Measurements from ENCODE around the gene KMT2C.

The KMT2C gene

GRCh38 chr7:152117356-152117755, 318.4 kb downstream of the KMT2C start:
- Histone ChIP-seq H3K9me3 (ENCODE audit: insufficient read depth, low read depth, low read length) (no peaks in the 10 kb centered on the region), H3K4me2 (ENCODE audit: low read depth, low read length, poor library complexity, severe bottlenecking) (no peak overlapping the region), H3F3A (ENCODE audit: low read depth) (no peaks in the 10 kb centered on the region), H4K20me1 (ENCODE audit: insufficient read depth, low read length, poor library complexity, severe bottlenecking) (no peaks in the 10 kb centered on the region), H3K36me3 (ENCODE audit: insufficient read depth, low read length) (peaks cover 44% of the 10 kb centered on the region; the same call in 1 of the 2 replicates), H2AFZ (ENCODE audit: low read length) (no peak overlapping the region), H3K9me2 (replicated peaks; ENCODE audit: low read depth, low read length) (no peaks in the 10 kb centered on the region), H3K4me1 (ENCODE audit: insufficient read depth, low read length, poor library complexity, severe bottlenecking) (peaks cover 3% of the 10 kb centered on the region), H3K27me3 (ENCODE audit: insufficient read depth, low read length, poor library complexity, severe bottlenecking) (no peaks in the 10 kb centered on the region), H3K4me3 (ENCODE audit: low read length, poor library complexity, severe bottlenecking) (no peak overlapping the region), H3K79me2 (ENCODE audit: insufficient read depth, low read length) (no peaks in the 10 kb centered on the region), H3K9ac (ENCODE audit: low read depth, low read length, poor library complexity, severe bottlenecking) (no peak overlapping the region)
- no peak for TF ChIP-seq EZH2phosphoT487 (IDR thresholded peaks at IDR 0.05; ENCODE audit: borderline replicate concordance)
- TF ChIP-seq CTCF (conservative IDR thresholded peaks at IDR 0.05; ENCODE audit: low read length): no peak

GRCh38 chr7:152115021-152115718, 320.6 kb downstream of the KMT2C start:
- Histone ChIP-seq H3F3A (ENCODE audit: low read depth) (no peaks in the 10 kb centered on the region), H3K79me2 (ENCODE audit: insufficient read depth, low read length) (no peaks in the 10 kb centered on the region), H3K36me3 (ENCODE audit: insufficient read depth, low read length) (peaks cover 27% of the 10 kb centered on the region; the same call in 1 of the 2 replicates), H3K9ac (ENCODE audit: low read depth, low read length, poor library complexity, severe bottlenecking) (no peak overlapping the region), H3K4me1 (ENCODE audit: insufficient read depth, low read length, poor library complexity, severe bottlenecking) (no peaks in the 10 kb centered on the region), H3K4me3 (ENCODE audit: low read length, poor library complexity, severe bottlenecking) (no peak overlapping the region), H3K9me3 (ENCODE audit: insufficient read depth, low read depth, low read length) (no peaks in the 10 kb centered on the region), H2AFZ (ENCODE audit: low read length) (no peak overlapping the region), H3K4me2 (ENCODE audit: low read depth, low read length, poor library complexity, severe bottlenecking) (no peak overlapping the region), H4K20me1 (ENCODE audit: insufficient read depth, low read length, poor library complexity, severe bottlenecking) (no peaks in the 10 kb centered on the region), H3K27me3 (ENCODE audit: insufficient read depth, low read length, poor library complexity, severe bottlenecking) (no peaks in the 10 kb centered on the region), H3K9me2 (replicated peaks; ENCODE audit: low read depth, low read length) (no peaks in the 10 kb centered on the region)
- TF ChIP-seq CTCF (conservative IDR thresholded peaks at IDR 0.05; ENCODE audit: low read length): no peak

GRCh38 chr7:152112829-152113228, 323.0 kb downstream of the KMT2C start:
- Histone ChIP-seq H3F3A (ENCODE audit: low read depth) (no peaks in the 10 kb centered on the region), H3K9ac (ENCODE audit: low read depth, low read length, poor library complexity, severe bottlenecking) (no peak overlapping the region), H3K27me3 (ENCODE audit: insufficient read depth, low read length, poor library complexity, severe bottlenecking) (no peaks in the 10 kb centered on the region), H3K79me2 (ENCODE audit: insufficient read depth, low read length) (no peaks in the 10 kb centered on the region), H4K20me1 (ENCODE audit: insufficient read depth, low read length, poor library complexity, severe bottlenecking) (no peaks in the 10 kb centered on the region), H3K4me2 (ENCODE audit: low read depth, low read length, poor library complexity, severe bottlenecking) (no peak overlapping the region), H3K4me1 (ENCODE audit: insufficient read depth, low read length, poor library complexity, severe bottlenecking) (no peaks in the 10 kb centered on the region), H3K4me3 (ENCODE audit: low read length, poor library complexity, severe bottlenecking) (no peak overlapping the region), H3K9me3 (ENCODE audit: insufficient read depth, low read depth, low read length) (no peaks in the 10 kb centered on the region), H3K36me3 (ENCODE audit: insufficient read depth, low read length) (peaks cover 5% of the 10 kb centered on the region; the same call in 1 of the 2 replicates), H2AFZ (ENCODE audit: low read length) (no peak overlapping the region), H3K9me2 (replicated peaks; ENCODE audit: low read depth, low read length) (no peaks in the 10 kb centered on the region)
- TF ChIP-seq CTCF (conservative IDR thresholded peaks at IDR 0.05; ENCODE audit: low read length) (no peak), EZH2phosphoT487 (IDR thresholded peaks at IDR 0.05; ENCODE audit: borderline replicate concordance) (no peak)

All from Loucy (cell line).